Activated CD8-positive, alpha-beta T cell treated with anti-CD3 and anti-CD28 coated beads for 36 hours (primary cell): ENCODE measurements around the gene SPACA5B. TPM values are rescaled to one million over a fixed set of nuclear protein-coding genes. Genes with fewer than 3 reads are reported as not detected.
"Not testable (repeated sequence)": the region's sequence is repeated elsewhere in the genome, so short reads cannot be mapped to it uniquely, and the experiment has no call there.

ENCODE experiments used
- ATAC-seq: fragments of 200-7000 bp; cut with Tn5 transposase; one replicate; pipeline ENCODE4 v1.10.0; 2021; ENCODE audit warnings: mild to moderate bottlenecking, moderate library complexity
- CTCF ChIA-PET: fragments of 350-600 bp; sonication (Branson Sonifier 250); formaldehyde crosslinking; loops from one replicate; lab custom pipeline; 2021; ENCODE audit warnings: antibody characterized with exemption; lab: Charles Lee
- POLR2A ChIA-PET: fragments of 350-600 bp; sonication (Branson Sonifier 250); formaldehyde crosslinking; loops from one replicate; lab custom pipeline; 2021; ENCODE audit warnings: antibody characterized with exemption; lab: Charles Lee
- DNase-seq: peaks from one replicate; pipeline ENCODE4 v3.0.0-alpha.2; 2020
- H3K27ac Mint-ChIP-seq: one replicate; pipeline ENCODE4 v1.8.0; 2021; ENCODE audit warnings: mild to moderate bottlenecking, mixed read lengths
- H3K27me3 Mint-ChIP-seq: one replicate; pipeline ENCODE4 v1.8.0; 2021; ENCODE audit warnings: mixed read lengths
- H3K36me3 Mint-ChIP-seq: one replicate; pipeline ENCODE4 v1.8.0; 2021; ENCODE audit warnings: low read depth, mixed read lengths
- H3K4me1 Mint-ChIP-seq: one replicate; pipeline ENCODE4 v1.8.0; 2021; ENCODE audit warnings: low read depth, mixed read lengths
- H3K4me3 Mint-ChIP-seq: one replicate; pipeline ENCODE4 v1.8.0; 2021; ENCODE audit warnings: mild to moderate bottlenecking, moderate library complexity, mixed read lengths
- H3K9me3 Mint-ChIP-seq: one replicate; pipeline ENCODE4 v1.8.0; 2021; ENCODE audit warnings: mixed read lengths
- CTCF ChIP-seq: fragments of 200-600 bp; IDR thresholded peaks from one replicate; pipeline ENCODE4 v1.8.0; 2022; ENCODE audit warnings: antibody characterized with exemption, mild to moderate bottlenecking
- intact Hi-C: fragments of 100-400 bp; cut with micrococcal nuclease; formaldehyde crosslinking; loops from one replicate; pipeline ENCODE4 v1.10.0; 2022
- total RNA-seq, 2 experiments: library from RNA; stranded (reverse); gene quantifications; one replicate each; pipeline ENCODE4 v1.2.3, GENCODE V29; 2021

Gene SPACA5B
- total RNA-seq, 2 experiments from 2014 or later = not detected

GRCh38 chrX:48153769-48154168 is 23.3 kb downstream of the SPACA5B start:
- POLR2A ChIA-PET = no interaction called here
- DNase-seq = no peak
- no peak overlapping the region for H3K27ac Mint-ChIP-seq
- intact Hi-C loops = no loop called here
- H3K27me3 Mint-ChIP-seq = no peaks in the 10 kb centered on the region
- no peaks in the 10 kb centered on the region for H3K9me3 Mint-ChIP-seq
- CTCF ChIA-PET = no interaction called here
- no peak for ATAC-seq
- H3K36me3 Mint-ChIP-seq = no peaks in the 10 kb centered on the region
- H3K4me1 Mint-ChIP-seq = no peaks in the 10 kb centered on the region
- H3K4me3 Mint-ChIP-seq = no peak overlapping the region
- no peak for TF ChIP-seq CTCF

- no peak overlapping the region for H3K27ac Mint-ChIP-seq
- ATAC-seq (no peak), DNase-seq (no peak)
- H3K36me3 Mint-ChIP-seq = no peaks in the 10 kb centered on the region
- no peaks in the 10 kb centered on the region for H3K4me1 Mint-ChIP-seq
- H3K9me3 Mint-ChIP-seq = no peaks in the 10 kb centered on the region
- CTCF ChIA-PET = no interaction called here
- no peak overlapping the region for H3K4me3 Mint-ChIP-seq
- POLR2A ChIA-PET = no interaction called here
- no peaks in the 10 kb centered on the region for H3K27me3 Mint-ChIP-seq
- intact Hi-C loops = no loop called here
- TF ChIP-seq CTCF = no peak
These were observed 24.4 kb downstream of the SPACA5B start for GRCh38 chrX:48154796-48155195.

GRCh38 chrX:48156014-48156413 is 25.6 kb downstream of the SPACA5B start:
- Mint-ChIP-seq H3K4me1 (no peaks in the 10 kb centered on the region), H3K27me3 (peaks cover 2% of the 10 kb centered on the region), H3K36me3 (no peaks in the 10 kb centered on the region), H3K9me3 (no peaks in the 10 kb centered on the region), H3K27ac (no peak overlapping the region), H3K4me3 (no peak overlapping the region)
- ATAC-seq = no peak
- no peak for TF ChIP-seq CTCF
- DNase-seq = no peak
- intact Hi-C loops = no loop called here
- POLR2A ChIA-PET = no interaction called here
- CTCF ChIA-PET = no interaction called here

GRCh38 chrX:48165241-48165640 is 34.8 kb downstream of the SPACA5B start:
- intact Hi-C loops = no loop called here
- Mint-ChIP-seq H3K4me3 (no peak overlapping the region), H3K27ac (no peak overlapping the region), H3K36me3 (no peaks in the 10 kb centered on the region), H3K27me3 (no peaks in the 10 kb centered on the region), H3K4me1 (no peaks in the 10 kb centered on the region), H3K9me3 (no peaks in the 10 kb centered on the region)
- no peak for TF ChIP-seq CTCF
- POLR2A ChIA-PET = no interaction called here
- ATAC-seq (no peak), DNase-seq (no peak)
- CTCF ChIA-PET = no interaction called here

- POLR2A ChIA-PET, H3K27ac Mint-ChIP-seq, H3K4me3 Mint-ChIP-seq, H3K27me3 Mint-ChIP-seq, DNase-seq, H3K36me3 Mint-ChIP-seq, ATAC-seq, CTCF ChIA-PET, H3K4me1 Mint-ChIP-seq, intact Hi-C loops, H3K9me3 Mint-ChIP-seq: not testable (repeated sequence)
These were observed 35.9 kb downstream of the SPACA5B start for GRCh38 chrX:48166322-48166721.

GRCh38 chrX:48179691-48180090 is 49.3 kb downstream of the SPACA5B start:
- peaks cover 4% of the 10 kb centered on the region for H3K27me3 Mint-ChIP-seq
- H3K27ac Mint-ChIP-seq = no peak overlapping the region
- no peak for ATAC-seq
- ChIA-PET POLR2A (no interaction called here), CTCF (no interaction called here)
- intact Hi-C loops = no loop called here
- H3K4me1 Mint-ChIP-seq = no peaks in the 10 kb centered on the region
- DNase-seq = no peak
- no peak for TF ChIP-seq CTCF
- no peaks in the 10 kb centered on the region for H3K36me3 Mint-ChIP-seq
- H3K9me3 Mint-ChIP-seq = no peaks in the 10 kb centered on the region
- no peak overlapping the region for H3K4me3 Mint-ChIP-seq
